NCI-H146 (cell line): ENCODE data around the gene DLGAP3.
"Not testable (repeated sequence)": the region's sequence is repeated elsewhere in the genome, so short reads cannot be mapped to it uniquely, and the experiment has no call there.

ENCODE experiments used
- DNase-seq: peaks from one replicate; lab custom pipeline; 2025; lab: John Stamatoyannopoulos, UW

DLGAP3 gene

DNA sequence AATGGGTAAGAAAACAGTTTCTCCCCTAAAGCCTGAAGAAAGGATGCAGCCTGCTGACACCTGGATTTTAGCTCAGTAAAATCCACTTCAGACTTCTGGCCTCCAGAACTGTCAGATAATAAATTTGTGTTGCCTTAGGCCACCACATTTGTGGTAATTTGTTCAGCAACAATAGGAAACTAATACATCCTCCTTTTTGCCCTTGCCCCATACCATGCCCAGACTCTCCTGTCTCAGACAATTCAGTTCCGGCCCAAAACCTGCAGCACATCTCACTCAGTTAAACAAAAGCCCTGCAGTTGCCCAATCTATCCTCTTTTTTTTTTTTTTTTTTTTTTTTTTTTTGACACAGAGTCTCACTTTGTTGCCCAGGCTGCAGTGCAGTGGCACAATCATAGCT, 95.7 kb downstream of the DLGAP3 start:
- DNase-seq = no peak

GRCh38 chr1:34831721-34832246, 97.7 kb downstream of the DLGAP3 start:
- DNase-seq = peak; percentile 11

GRCh38 chr1:34829250-34829649, 100.2 kb downstream of the DLGAP3 start:
- DNase-seq = no peak

DNA sequence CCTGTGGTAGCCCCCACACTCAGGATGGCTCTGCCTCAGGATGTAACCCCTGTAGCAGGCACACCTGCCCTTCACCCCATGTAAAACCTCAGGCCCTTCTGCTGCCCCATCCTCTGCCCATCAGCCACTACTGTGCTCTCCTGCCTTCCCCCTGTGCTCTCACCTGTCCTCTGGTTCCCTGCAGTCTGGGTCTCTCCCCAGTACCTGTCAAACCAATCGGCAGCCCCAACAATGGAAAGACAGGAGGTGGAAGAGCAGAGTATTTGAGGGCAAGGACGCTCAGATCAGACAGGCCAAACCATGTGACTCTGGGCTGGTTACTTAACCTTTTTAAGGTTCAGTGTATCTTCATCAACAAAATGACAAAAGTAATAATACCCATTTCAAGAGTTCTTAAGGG, 100.8 kb downstream of the DLGAP3 start:
- DNase-seq = no peak

GRCh38 chr1:34827341-34827941, 102.0 kb downstream of the DLGAP3 start:
- DNase-seq = no peak

DNA sequence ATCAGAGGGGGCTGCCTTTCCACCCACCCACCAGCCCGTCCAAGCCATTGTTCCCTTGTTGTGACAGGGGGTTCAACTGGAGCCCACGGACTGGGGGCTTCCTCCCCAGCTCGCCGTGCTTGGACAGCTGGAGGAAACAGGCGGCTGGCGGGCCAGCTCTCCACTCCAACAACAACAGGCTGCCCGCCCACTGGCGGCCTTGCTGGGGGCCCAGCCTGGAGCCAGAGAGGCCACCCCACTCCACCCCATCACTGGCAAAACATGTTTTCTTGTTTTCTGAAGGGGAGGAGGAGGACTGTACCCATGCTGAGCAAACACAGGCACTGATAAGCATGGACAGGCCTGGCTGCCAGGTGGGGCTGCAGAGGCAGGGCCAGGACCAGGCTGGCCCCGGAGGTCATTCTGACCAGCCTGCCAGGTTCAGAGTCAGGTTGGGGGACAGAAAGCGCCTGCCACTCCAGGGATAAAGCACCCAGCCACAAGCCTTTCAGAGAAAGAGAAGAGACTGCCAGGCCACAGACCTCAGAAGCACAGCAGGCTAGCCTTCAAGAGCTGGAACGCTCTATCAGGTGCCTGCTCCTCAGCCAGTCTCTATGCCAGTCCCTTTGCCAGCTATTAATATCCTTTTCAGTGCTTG, 103.9 kb downstream of the DLGAP3 start:
- peak; percentile 20 for DNase-seq

GRCh38 chr1:34824817-34825454, 104.5 kb downstream of the DLGAP3 start:
- no peak for DNase-seq

GRCh38 chr1:34822202-34822601, 107.2 kb downstream of the DLGAP3 start:
- no peak for DNase-seq

- not testable (repeated sequence) for DNase-seq
Observed at GRCh38 chr1:34818862-34819261, 110.6 kb downstream of the DLGAP3 start.

DNA sequence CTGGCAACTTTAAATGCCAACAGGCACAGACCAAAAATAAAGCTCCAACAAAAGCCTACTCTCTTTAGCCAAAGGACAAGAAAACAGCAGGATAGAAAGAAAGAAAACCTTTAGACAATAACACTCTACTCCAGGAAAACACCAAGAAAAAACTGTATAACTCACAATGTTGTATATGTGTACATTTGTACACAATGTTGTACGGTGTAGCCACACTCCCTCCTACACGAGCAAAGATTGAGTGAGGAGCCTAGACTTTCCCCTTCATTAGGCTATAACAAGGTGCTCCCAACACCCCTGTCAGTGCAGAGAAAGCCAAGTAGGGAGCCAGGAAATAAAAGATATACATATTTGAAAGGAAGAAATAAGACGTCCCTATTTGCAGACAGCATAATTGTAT, 112.7 kb downstream of the DLGAP3 start:
- no peak for DNase-seq

DNA sequence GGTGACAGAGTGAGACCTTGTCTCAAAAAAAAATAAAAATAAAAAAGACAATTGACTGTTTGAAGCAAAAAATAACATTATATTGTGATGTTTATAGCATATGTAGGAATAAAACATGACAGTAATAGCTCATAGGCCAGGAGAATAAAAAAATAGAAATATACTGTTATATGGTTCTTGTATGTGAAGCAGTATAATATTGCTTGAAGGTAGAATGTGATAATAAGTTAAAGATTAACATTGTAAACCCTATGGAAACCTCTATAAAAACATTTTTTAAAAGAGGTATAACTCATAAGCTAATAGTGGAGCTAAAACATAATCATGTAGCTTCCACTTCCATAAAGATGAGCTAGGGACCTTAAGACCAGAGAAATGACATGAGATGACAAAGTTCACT, 113.1 kb downstream of the DLGAP3 start:
- DNase-seq = no peak
